Neuron (in vitro differentiated cells): ENCODE results near the gene SORD.
"Not testable (repeated sequence)": the region's sequence is repeated elsewhere in the genome, so short reads cannot be mapped to it uniquely, and the experiment has no call there.

Source experiments
- H2AFZ ChIP-seq: one replicate; pipeline ENCODE4 v1.6.1; 2013; ENCODE audit warnings: low read depth, mild to moderate bottlenecking, inconsistent platforms, low read length, moderate library complexity
- H3K27me3 ChIP-seq: one replicate; pipeline ENCODE4 v1.6.1; 2013; ENCODE audit warnings: low read length; ENCODE audit not compliant: insufficient read depth
- H3K36me3 ChIP-seq: one replicate; pipeline ENCODE4 v1.6.1; 2013; ENCODE audit warnings: low read length; ENCODE audit not compliant: insufficient read depth
- H3K4me1 ChIP-seq: one replicate; pipeline ENCODE4 v1.6.1; 2013; ENCODE audit warnings: low read length; ENCODE audit not compliant: insufficient read depth
- H3K4me3 ChIP-seq: 2 replicates; pipeline ENCODE4 v1.5.1; 2013; ENCODE audit warnings: mild to moderate bottlenecking, low read length, moderate library complexity
- H3K9me3 ChIP-seq: one replicate; pipeline ENCODE4 v1.6.1; 2013; ENCODE audit warnings: low read length

The SORD gene

DNA sequence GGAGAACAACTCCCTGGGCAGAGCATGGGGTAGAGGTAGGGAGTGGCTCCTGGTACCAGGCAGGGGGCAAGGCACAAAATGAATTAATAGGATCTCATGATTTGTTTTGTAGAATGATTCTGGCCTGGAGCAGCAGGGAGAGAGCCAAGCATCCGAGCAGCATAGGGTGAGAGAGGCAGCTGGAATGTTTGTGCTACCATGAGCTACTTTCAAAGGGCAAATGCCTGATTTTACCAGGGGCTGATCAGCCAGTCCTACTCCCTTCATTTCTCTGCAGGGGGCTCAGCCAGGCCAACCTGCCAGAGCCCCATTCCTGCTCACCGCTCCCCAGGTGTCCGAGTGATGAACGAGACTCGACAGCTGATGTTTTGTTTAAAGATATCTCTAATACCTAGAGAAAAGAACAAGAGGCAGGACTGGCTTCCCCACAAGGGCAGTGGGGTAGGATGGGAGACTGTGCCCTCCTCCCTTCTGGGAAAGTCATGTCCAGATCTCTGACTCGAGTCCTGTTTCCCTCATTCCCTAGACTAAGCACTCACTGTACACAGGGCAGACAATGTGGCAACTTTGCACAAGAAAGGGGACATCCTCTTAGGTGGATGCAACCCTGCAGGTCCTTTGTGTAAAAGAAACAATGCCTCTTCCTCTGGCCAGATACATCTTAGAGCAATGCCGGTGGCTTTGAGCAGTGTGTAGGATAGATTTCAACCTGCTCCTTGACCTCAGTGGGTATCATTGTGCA is 78.1 kb downstream of the SORD start:
- no peak overlapping the region for H2AFZ ChIP-seq
- H3K27me3 ChIP-seq = peaks cover 22% of the 10 kb centered on the region
- H3K4me1 ChIP-seq = peaks cover 4% of the 10 kb centered on the region
- no peak overlapping the region for H3K4me3 ChIP-seq
- peaks cover 2% of the 10 kb centered on the region for H3K9me3 ChIP-seq
- no peaks in the 10 kb centered on the region for H3K36me3 ChIP-seq

DNA sequence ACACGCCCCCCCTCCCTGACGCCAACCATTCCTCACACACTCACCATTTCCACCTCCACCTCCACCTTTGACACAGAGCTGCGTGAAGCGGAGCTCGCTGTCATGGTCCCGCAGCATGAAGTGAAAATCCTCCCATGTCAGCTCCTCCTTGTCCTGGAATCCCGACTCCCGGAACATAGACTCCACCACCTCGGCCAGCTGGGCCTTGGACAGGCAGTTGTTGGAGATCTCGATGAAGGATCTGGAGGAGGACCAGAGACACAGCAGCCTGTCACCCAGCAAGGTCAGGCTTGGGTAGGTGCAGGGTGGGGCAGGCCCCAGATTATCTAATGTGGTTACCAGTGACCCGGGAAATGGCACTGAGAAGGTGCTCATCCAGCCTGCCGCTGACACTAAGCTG is 78.8 kb downstream of the SORD start:
- H3K4me1 ChIP-seq = peaks cover 4% of the 10 kb centered on the region
- H2AFZ ChIP-seq = no peak overlapping the region
- H3K27me3 ChIP-seq = peaks cover 29% of the 10 kb centered on the region
- no peaks in the 10 kb centered on the region for H3K36me3 ChIP-seq
- H3K4me3 ChIP-seq = no peak overlapping the region
- peaks cover 2% of the 10 kb centered on the region for H3K9me3 ChIP-seq

DNA sequence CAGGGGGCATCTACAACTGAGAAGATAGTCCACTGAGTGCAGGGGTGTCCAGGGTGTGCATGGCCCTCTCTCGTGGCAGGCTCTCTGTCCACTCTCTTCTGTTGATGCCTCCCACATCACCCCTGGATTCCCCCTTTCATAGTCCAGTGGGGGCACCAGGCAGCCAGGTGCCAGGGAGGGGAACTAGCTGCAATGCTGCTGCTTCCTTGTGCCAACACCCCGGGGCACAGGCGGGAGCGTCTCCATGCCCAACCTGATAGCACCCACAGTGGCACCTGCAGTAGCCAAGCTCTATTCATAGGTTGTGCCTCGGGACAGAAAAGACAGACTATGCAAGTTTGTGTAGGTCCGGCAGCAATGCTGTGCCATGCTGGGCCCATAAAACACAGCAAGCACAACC is 79.2 kb downstream of the SORD start:
- peaks cover 34% of the 10 kb centered on the region for H3K27me3 ChIP-seq
- no peak overlapping the region for H3K4me3 ChIP-seq
- no peaks in the 10 kb centered on the region for H3K36me3 ChIP-seq
- H2AFZ ChIP-seq = no peak overlapping the region
- peaks cover 2% of the 10 kb centered on the region for H3K9me3 ChIP-seq
- H3K4me1 ChIP-seq = peaks cover 4% of the 10 kb centered on the region

DNA sequence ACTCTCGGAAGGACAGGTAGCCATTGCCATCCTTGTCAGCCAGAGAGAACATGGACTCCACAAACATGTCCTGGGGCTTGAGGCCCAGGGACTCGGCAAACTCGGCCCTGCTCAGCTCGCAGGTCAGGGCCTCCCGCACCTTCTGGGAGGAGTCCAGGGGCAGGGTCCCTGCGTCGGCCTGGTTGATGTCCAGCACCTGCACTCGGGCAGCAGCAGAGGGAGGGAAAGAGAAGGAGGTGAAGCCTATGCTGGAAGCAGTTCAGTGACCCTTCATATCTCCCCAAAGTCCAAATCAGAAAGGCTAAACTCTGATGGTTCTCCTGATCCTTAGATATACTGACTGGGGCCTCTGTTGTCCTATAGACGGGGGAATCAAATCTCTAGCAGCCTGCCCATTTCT is 81.2 kb downstream of the SORD start:
- not testable (repeated sequence) for H3K4me3 ChIP-seq, H3K36me3 ChIP-seq, H2AFZ ChIP-seq, H3K9me3 ChIP-seq, H3K4me1 ChIP-seq
- H3K27me3 ChIP-seq = peaks cover 44% of the 10 kb centered on the region

DNA sequence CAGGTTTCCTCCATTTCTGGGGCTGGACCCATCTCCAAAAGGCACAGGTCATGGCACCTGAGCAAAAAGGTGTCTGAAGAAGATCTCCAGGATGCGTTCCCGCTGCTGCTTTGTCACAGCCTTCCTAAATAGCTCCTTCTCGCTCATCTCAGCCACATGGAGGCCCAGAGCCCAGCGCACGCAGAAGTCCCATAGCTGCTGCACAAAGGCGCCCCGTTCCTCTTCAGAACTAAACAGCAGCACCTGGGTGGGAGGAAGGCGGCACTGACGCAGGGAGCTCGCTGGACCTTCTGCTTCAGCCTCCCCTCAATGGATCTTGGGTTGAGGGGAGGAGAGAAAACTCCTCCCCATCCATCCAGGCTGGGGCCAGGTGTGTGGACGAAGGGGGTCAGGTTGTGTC is 82.6 kb downstream of the SORD start:
- peaks cover 4% of the 10 kb centered on the region for H3K4me1 ChIP-seq
- H2AFZ ChIP-seq = no peak overlapping the region
- H3K27me3 ChIP-seq = peaks cover 58% of the 10 kb centered on the region
- peaks cover 5% of the 10 kb centered on the region for H3K9me3 ChIP-seq
- no peaks in the 10 kb centered on the region for H3K36me3 ChIP-seq
- H3K4me3 ChIP-seq = no peak overlapping the region

DNA sequence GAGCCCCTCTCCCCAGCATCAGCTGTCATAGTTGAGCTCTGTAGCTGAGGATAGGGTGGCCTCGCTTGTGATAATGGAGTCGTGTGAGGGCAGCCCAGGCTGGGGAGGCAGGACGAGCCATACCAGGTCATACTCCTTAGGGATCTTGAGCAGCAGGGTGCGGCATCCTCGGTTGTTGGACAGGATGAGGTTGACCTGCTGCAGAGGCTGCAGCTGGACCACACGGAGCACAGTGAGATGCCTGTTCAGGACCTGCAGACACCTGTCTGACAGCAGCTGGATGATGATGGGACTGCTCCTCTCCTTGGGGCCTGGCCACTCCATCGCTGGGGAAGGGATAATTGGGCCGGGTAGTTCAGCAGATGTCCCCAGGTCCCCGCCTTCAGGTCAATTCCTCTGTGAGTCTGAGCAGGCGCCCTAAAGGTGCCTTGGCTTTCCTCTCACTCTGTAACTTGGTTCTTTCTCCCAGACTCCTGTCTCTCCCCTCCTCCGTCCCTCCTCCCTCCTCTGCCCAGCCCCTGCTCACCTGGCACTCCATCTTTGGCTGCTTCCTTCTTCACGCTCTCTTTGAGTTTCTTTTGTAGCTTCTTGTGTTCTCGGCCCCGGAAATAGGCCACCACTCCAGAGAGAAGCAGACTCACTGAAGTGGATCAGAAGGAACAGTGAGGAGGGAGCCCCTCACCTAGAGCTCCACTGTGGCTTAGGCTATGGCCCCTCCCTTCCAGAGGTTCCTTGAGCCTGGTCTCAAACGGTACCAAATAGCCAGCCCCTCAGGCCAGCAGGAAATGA is 83.2 kb downstream of the SORD start:
- Histone ChIP-seq H3K4me1 (peaks cover 4% of the 10 kb centered on the region), H3K27me3 (peaks cover 59% of the 10 kb centered on the region), H3K36me3 (no peaks in the 10 kb centered on the region), H2AFZ (no peak overlapping the region), H3K4me3 (no peak overlapping the region), H3K9me3 (peaks cover 5% of the 10 kb centered on the region)

DNA sequence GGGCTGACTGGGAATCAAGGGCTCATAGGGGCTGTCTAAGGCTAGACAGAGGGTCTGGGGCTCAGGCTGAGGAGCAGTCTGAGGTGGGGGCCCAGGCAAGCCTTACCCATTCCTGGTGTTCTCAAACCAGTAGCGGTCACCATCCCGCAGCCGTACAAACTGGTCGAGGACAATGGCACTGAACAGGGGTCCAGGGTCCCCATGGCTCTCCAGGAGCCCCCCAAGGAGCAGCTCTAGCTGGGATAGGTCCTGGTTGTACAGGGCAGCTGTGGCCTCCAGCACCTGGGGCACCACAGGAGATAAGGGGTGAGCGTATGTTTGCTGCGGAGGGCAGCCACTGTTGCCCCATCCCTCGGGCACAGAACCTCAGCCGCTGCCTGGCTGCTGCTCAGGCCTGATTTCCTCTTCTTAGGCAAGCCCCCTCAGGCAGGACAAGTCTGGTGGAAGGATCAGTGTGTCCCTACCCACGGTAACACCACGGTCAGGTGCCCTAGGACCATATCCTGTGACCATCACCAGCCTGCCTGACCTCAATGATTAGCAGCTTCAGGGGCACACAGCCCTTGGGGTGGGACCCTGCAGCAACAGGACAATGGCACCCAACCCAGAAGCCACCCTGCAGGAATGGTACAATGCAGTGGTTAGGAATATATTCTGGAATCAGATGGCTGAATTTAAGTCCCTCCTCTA is 85.1 kb downstream of the SORD start:
- no peak overlapping the region for H2AFZ ChIP-seq
- peaks cover 5% of the 10 kb centered on the region for H3K9me3 ChIP-seq
- H3K4me1 ChIP-seq = peaks cover 4% of the 10 kb centered on the region
- H3K27me3 ChIP-seq = peaks cover 72% of the 10 kb centered on the region
- no peak overlapping the region for H3K4me3 ChIP-seq
- H3K36me3 ChIP-seq = no peaks in the 10 kb centered on the region

DNA sequence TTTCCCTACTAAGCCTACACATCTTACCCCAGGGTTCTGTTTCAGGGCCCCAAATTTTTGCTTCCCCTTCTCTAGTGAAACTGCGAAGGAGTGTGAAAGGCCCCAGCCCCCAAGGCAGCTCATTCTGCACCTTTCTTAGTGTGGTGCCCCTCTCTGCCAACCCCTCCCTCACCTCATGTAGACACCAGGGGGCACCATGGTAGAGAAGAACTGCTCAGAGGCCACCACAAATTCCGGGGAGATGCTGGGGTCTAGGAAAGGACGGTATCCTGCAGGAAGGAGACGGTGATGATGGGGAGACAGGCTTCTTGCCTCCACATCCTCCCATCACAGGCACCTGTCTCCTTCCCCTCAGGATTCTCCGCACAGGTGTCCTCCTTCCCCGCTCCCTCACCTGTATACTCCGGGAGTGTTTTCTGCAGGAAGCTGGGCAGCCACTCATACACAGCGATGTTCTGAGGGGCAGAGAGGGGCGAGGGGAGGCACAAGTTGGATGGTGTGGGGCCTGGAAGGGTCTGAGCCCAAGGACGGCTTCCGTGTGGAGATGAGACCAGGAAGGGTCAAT is 87.3 kb downstream of the SORD start:
- Histone ChIP-seq H3K9me3 (peaks cover 5% of the 10 kb centered on the region), H3K36me3 (no peaks in the 10 kb centered on the region), H2AFZ (no peak overlapping the region), H3K4me1 (peaks cover 4% of the 10 kb centered on the region), H3K4me3 (no peak overlapping the region), H3K27me3 (peaks cover 84% of the 10 kb centered on the region)

DNA sequence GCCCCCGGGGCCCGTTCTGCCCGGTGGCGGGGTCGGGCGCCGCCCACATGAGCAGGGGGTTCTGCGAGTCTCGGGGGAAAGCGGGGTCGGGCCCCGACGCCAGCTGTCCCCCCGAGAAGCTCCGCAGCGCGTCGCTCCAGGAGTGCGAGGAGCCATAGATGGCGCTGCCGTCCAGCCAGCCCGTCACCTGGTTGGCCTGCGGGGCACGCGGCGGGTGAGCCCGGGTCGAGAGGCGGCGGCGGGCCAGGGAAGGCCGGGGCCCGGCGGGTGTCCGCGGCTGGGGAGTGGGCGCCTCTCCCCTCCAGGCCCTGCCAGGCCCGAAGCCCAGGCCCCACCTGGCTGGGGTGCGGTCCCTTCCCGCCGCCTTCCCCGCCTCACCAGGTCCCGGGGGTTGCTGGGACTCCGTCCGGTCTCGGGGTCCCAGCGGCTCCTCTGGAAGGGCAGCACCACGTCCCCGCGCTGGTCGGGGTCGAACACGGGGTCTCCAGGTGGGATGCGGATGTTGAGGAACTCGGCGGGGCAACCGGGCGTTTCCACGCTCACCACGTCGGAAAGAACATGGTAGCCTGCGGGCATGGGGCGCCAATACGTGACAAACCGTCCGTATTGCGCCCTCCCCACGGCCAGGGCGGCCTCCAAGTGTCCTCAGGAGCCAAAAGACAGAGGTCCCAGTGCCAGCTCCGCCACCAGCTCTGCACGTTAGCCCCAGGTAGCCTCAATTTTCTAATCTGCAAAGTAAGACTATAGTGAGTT is 88.6 kb downstream of the SORD start:
- H3K36me3 ChIP-seq = no peaks in the 10 kb centered on the region
- no peak overlapping the region for H2AFZ ChIP-seq
- peaks cover 3% of the 10 kb centered on the region for H3K9me3 ChIP-seq
- peaks cover 84% of the 10 kb centered on the region for H3K27me3 ChIP-seq
- no peak overlapping the region for H3K4me3 ChIP-seq
- peaks cover 4% of the 10 kb centered on the region for H3K4me1 ChIP-seq

DNA sequence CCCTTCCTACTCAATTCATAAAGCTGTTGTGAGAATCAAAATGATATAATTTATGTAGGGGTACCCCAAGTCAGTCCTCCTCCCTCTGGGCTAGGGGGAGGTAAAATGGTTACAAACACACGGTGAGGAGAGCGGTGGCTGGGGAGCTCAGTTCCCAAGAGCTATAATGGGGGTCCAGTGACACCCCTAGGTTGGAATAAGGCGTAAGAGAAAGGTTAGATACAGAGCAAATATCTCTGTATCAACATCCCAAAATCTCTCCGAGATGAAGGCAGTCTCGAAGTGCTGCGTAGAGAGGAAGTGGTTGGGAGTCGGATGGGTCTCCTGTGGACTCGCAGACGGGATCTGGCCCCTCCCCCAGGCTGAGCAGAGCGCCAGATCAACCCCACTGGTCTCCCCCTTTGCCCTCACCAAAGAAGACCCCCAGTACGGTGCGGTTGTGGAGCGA is 89.2 kb downstream of the SORD start:
- H3K4me3 ChIP-seq = no peak overlapping the region
- no peaks in the 10 kb centered on the region for H3K36me3 ChIP-seq
- peaks cover 4% of the 10 kb centered on the region for H3K4me1 ChIP-seq
- H3K9me3 ChIP-seq = peaks cover 3% of the 10 kb centered on the region
- no peak overlapping the region for H2AFZ ChIP-seq
- peaks cover 84% of the 10 kb centered on the region for H3K27me3 ChIP-seq

DNA sequence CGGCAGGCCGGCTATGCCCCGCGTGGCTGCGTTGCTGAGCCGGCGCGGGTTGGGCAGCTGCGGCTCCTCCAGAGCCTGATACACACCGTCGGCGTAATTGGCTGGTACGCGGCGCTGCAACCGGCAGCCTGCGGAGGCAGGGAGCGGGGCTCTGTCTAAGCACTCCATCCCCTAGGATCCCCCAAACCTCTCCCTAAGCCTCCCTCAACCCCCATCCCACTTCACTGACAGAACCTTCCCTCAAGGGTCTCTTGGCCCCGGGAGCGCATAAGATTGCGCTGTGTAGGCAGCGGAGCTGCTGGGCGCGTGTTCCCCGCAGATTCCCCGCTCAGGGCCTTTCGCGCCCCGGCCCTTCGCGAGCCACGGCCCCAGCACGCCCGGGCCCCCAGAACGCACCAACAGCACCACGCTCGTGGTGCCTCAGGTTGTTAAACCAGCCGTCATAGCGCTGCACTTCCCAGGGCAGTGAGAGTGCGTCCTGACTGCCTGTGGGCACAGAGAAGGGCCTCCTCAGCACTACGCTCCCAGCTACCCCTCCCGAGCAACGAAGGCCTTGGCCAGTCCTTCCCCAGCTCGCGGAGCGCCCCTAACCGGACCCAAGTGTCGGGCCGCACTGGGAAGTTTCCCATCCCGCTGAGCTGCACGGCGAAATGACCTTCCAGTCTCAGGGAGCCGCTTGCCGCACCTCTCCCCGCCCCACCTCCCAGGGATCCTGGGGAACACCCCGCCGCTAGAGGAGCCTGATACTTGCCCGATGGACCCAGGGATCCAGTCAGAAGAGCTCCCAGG is 89.8 kb downstream of the SORD start:
- Histone ChIP-seq H3K4me3 (no peak overlapping the region), H3K9me3 (peaks cover 3% of the 10 kb centered on the region), H3K27me3 (peaks cover 90% of the 10 kb centered on the region), H3K36me3 (no peaks in the 10 kb centered on the region), H2AFZ (no peak overlapping the region), H3K4me1 (peaks cover 6% of the 10 kb centered on the region)
